ENCODE results near the gene RANBP10. TPM values are rescaled to one million over a fixed set of nuclear protein-coding genes. Genes with fewer than 3 reads are reported as not detected.

Gene RANBP10
- total RNA-seq, 6 donors from 2014 or later = 6.5 to 50.3 (median 17.0) TPM

GRCh38 chr16:67770346-67770991 lies 35.9 kb downstream of the RANBP10 start:
- 92 to 94% methylated on average over 6 of the region's 6 CpGs for WGBS, 2 donors
- H3K27ac ChIP-seq = no peak overlapping the region
- ATAC-seq (ENCODE audit: low FRiP score in 2 of 2) (no peak), DNase-seq (no peak)
- no peaks in the 10 kb centered on the region for H3K9me3 ChIP-seq
- no peak overlapping the region for H3K4me3 ChIP-seq
- H3K27me3 ChIP-seq = no peaks in the 10 kb centered on the region
- peaks cover 17 to 25% (median 18%) of the 10 kb centered on the region in 4 donors for H3K4me1 ChIP-seq
- TF ChIP-seq CTCF (IDR thresholded peaks at IDR 0.05) = no peak
- no peak for TF ChIP-seq POLR2AphosphoS5 (IDR thresholded peaks at IDR 0.05)
- TF ChIP-seq POLR2A (IDR thresholded peaks at IDR 0.05) = no peak
- TF ChIP-seq EP300 (IDR thresholded peaks at IDR 0.05) = no peak
- peaks cover 0 to 32% (median 0%) of the 10 kb centered on the region in 4 donors for H3K36me3 ChIP-seq

DNA sequence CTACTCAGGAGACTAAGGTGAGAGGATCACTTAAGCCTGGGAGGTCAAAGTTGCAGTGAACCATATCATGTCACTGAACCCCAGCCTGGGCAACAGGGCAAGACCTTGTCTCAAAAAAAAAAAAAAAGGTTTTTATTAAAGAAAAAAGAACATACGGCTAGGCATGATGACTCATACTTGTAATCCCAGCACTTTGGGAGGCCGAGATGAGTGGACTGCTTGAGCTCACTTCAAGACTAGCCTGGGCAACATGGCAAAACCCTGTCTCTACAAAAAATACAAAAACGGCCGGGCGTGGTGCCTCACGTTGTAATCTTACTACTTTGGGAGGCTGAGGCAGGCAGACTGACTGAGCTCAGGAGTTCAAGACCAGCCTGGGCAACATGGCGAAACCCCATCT lies 38.4 kb downstream of the RANBP10 start:
- H3K4me3 ChIP-seq = no peak overlapping the region
- DNase-seq = peak in 1 of 2 donors; percentile 34
- TF ChIP-seq CTCF (IDR thresholded peaks at IDR 0.05) (no peak), EP300 (IDR thresholded peaks at IDR 0.05) (no peak), POLR2AphosphoS5 (IDR thresholded peaks at IDR 0.05) (no peak), POLR2A (IDR thresholded peaks at IDR 0.05) (no peak)
- H3K4me1 ChIP-seq = peaks cover 3 to 14% (median 5%) of the 10 kb centered on the region in 4 donors
- H3K27me3 ChIP-seq = no peaks in the 10 kb centered on the region
- peaks cover 0 to 36% (median 2%) of the 10 kb centered on the region in 4 donors for H3K36me3 ChIP-seq
- no peaks in the 10 kb centered on the region for H3K9me3 ChIP-seq
- no peak for ATAC-seq (ENCODE audit: low FRiP score in 2 of 2)
- no peak overlapping the region for H3K27ac ChIP-seq
- 64 to 69% methylated on average over 7 of the region's 7 CpGs for WGBS, 2 donors

DNA sequence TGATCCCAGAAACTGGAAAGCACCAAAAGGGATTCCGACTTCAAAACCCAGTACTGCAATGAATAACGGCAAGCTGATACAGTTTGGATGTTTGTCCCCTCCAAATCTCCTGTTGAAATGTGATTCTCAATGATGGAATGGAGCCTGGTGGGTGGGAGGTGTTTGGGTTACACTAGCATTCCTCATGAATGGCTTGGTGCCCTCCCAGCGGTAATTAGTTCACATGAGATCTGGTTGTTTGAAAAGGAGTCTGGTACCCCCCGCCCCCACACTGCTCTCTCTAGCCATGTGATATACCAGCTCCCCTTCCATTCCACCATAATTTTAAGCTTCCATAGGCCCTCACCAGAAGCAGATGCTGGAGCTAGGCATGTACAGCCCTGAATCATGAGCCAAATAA lies 40.1 kb downstream of the RANBP10 start:
- H3K9me3 ChIP-seq = no peaks in the 10 kb centered on the region
- H3K27ac ChIP-seq = no peak overlapping the region
- no peaks in the 10 kb centered on the region for H3K4me1 ChIP-seq
- ATAC-seq (ENCODE audit: low FRiP score in 2 of 2) (no peak), DNase-seq (no peak)
- peaks cover 0 to 32% (median 5%) of the 10 kb centered on the region in 4 donors for H3K36me3 ChIP-seq
- TF ChIP-seq POLR2AphosphoS5 (IDR thresholded peaks at IDR 0.05) (no peak), CTCF (IDR thresholded peaks at IDR 0.05) (no peak), EP300 (IDR thresholded peaks at IDR 0.05) (no peak), POLR2A (IDR thresholded peaks at IDR 0.05) (no peak)
- WGBS, 2 donors = 97 to 99% methylated on average over 3 to 4 of the region's 4 CpGs
- H3K27me3 ChIP-seq = no peaks in the 10 kb centered on the region
- no peak overlapping the region for H3K4me3 ChIP-seq

DNA sequence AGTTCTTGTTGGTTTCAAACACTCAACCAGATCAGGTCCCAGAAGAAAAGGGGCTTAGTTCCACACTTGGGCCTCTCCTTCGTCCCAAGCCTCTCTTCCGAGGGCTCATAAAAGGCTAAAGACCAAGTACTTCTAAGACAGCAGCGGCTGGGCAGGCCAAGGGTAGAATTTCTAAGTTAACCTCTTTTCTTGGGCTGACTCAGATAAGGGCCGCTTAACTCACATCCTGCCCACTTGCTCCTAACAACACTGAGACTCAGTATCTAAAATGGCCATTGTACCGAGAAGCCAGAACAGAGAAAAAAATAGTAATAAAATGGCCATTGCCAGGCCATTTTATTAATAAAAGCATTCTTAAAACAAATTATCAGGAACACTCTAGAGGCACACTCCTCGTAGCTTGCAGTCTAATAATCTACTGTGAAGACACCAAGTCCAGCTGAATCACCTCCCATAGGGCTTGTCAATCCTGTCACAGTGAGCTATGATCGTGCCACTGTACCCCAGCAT lies 42.1 kb downstream of the RANBP10 start:
- ATAC-seq (ENCODE audit: low FRiP score in 2 of 2) = no peak
- no peak overlapping the region for H3K4me3 ChIP-seq
- H3K36me3 ChIP-seq = peaks cover 0 to 18% (median 8%) of the 10 kb centered on the region in 4 donors
- DNase-seq = no peak
- no peaks in the 10 kb centered on the region for H3K9me3 ChIP-seq
- 97 to 98% methylated on average over 7 of the region's 7 CpGs for WGBS, 2 donors
- no peaks in the 10 kb centered on the region for H3K27me3 ChIP-seq
- no peaks in the 10 kb centered on the region for H3K4me1 ChIP-seq
- H3K27ac ChIP-seq = no peak overlapping the region
- no peak for TF ChIP-seq POLR2A (IDR thresholded peaks at IDR 0.05)
- TF ChIP-seq EP300 (IDR thresholded peaks at IDR 0.05) = no peak
- TF ChIP-seq POLR2AphosphoS5 (IDR thresholded peaks at IDR 0.05) = no peak
- no peak for TF ChIP-seq CTCF (IDR thresholded peaks at IDR 0.05)

GRCh38 chr16:67763066-67763465 lies 43.3 kb downstream of the RANBP10 start:
- ATAC-seq (ENCODE audit: low FRiP score in 2 of 2) (peak in 1 of 2 donors; percentile 52), DNase-seq (no peak)
- Histone ChIP-seq H3K27me3 (no peaks in the 10 kb centered on the region), H3K36me3 (peaks cover 0 to 14% (median 8%) of the 10 kb centered on the region in 4 donors), H3K4me1 (no peaks in the 10 kb centered on the region), H3K4me3 (no peak overlapping the region), H3K27ac (no peak overlapping the region), H3K9me3 (no peaks in the 10 kb centered on the region)
- TF ChIP-seq EP300 (IDR thresholded peaks at IDR 0.05) = no peak
- no peak for TF ChIP-seq CTCF (IDR thresholded peaks at IDR 0.05)
- TF ChIP-seq POLR2AphosphoS5 (IDR thresholded peaks at IDR 0.05) = no peak
- no peak for TF ChIP-seq POLR2A (IDR thresholded peaks at IDR 0.05)
- WGBS, 2 donors = 90 to 96% methylated on average over 5 of the region's 5 CpGs
